ENCODE data around the gene UNC5CL.

GRCh38 chr6:41000248-41000647 is 38.8 kb downstream of the UNC5CL start:
- TF ChIP-seq EZH2 (IDR thresholded peaks at IDR 0.05; ENCODE audit: insufficient read depth, poor library complexity, severe bottlenecking) (no peak), EZH2phosphoT487 (IDR thresholded peaks at IDR 0.05; ENCODE audit: insufficient read depth, low read depth) (no peak)
